Tibial nerve (tissue), 4 donors: Measurements from ENCODE around the gene TEX2. TPM values are rescaled to one million over a fixed set of nuclear protein-coding genes. Genes with fewer than 3 reads are reported as not detected.

ENCODE experiments used
- DNase-seq, 2 donors: peaks; one replicate each; pipeline ENCODE4 v3.0.0-alpha.2; 2019; ENCODE audit warnings: low spot score in 2 of 2
- H3K27ac ChIP-seq, 4 donors: fragments of 200-600 bp; sonication (generic) in 3 of 4; one replicate each; pipeline ENCODE4 v1.5.1; 2017 to 2019; ENCODE audit warnings: mild to moderate bottlenecking in 1 of 4
- H3K27me3 ChIP-seq, 2 donors: fragments of 200-600 bp; sonication (generic) in 1 of 2; one replicate each; pipeline versions ENCODE4 v1.5.1 to v1.6.0; 2017 to 2019
- H3K36me3 ChIP-seq, 3 donors: fragments of 200-600 bp; sonication (generic); one replicate each; pipeline ENCODE4 v1.5.1; 2018 to 2019
- H3K4me1 ChIP-seq, 4 donors: fragments of 200-600 bp; sonication (generic) in 3 of 4; one replicate each; pipeline ENCODE4 v1.5.1; 2017 to 2019
- H3K4me3 ChIP-seq, 4 donors: fragments of 200-600 bp; sonication (generic) in 3 of 4; one replicate each; pipeline ENCODE4 v1.5.1; 2017 to 2019; ENCODE audit warnings: mild to moderate bottlenecking in 1 of 4, moderate library complexity in 1 of 4
- H3K9me3 ChIP-seq, 4 donors: fragments of 200-600 bp; sonication (generic) in 3 of 4; one replicate each; pipeline ENCODE4 v1.5.1; 2017 to 2019
- CTCF ChIP-seq, 5 experiments: fragments of 200-600 bp in 3 of 5; fragments of 450-650 bp in 2 of 5; sonication (generic) in 3 of 5; IDR thresholded peaks; one replicate each; pipeline ENCODE4 v1.5.1; 2016 to 2019; ENCODE audit warnings: antibody characterized with exemption in 5 of 5, mild to moderate bottlenecking in 3 of 5, moderate library complexity in 2 of 5
- EP300 ChIP-seq, 2 donors: sonication (generic); formaldehyde crosslinking; IDR thresholded peaks; one replicate each; pipeline ENCODE4 v1.6.1; 2017; ENCODE audit warnings: antibody characterized with exemption in 2 of 2, mild to moderate bottlenecking in 1 of 2
- POLR2A ChIP-seq, 2 donors: fragments of 450-650 bp; IDR thresholded peaks; one replicate each; pipeline ENCODE4 v1.6.1; 2017; ENCODE audit warnings: antibody characterized with exemption in 2 of 2, mild to moderate bottlenecking in 2 of 2, moderate library complexity in 2 of 2
- WGBS, 2 donors: methylation state at CpG; one replicate each; pipeline ENCODE4 v1.1.5; 2018; 5-methylcytosine and 5-hydroxymethylcytosine counted together
- total RNA-seq, 4 donors: library from RNA; depleted of rRNA; stranded (reverse); fragments of >200 nt; gene quantifications; one replicate each; pipeline ENCODE4 v1.1.0, GENCODE V29; 2016

The TEX2 gene
- total RNA-seq, 4 donors from 2014 or later, result 32.6 to 110 (median 59.7) TPM

GRCh38 chr17:64289741-64290141 lies 26.7 kb upstream of the TEX2 start:
- H3K27me3 ChIP-seq, result no peaks in the 10 kb centered on the region
- TF ChIP-seq EP300 (IDR thresholded peaks at IDR 0.05) (no peak), CTCF (IDR thresholded peaks at IDR 0.05) (no peak)
- WGBS, 2 donors, result 48 to 50% methylated on average over 4 of the region's 4 CpGs
- H3K36me3 ChIP-seq, result no peaks in the 10 kb centered on the region
- no peak overlapping the region for H3K27ac ChIP-seq
- H3K9me3 ChIP-seq, result peaks cover 0 to 11% (median 0%) of the 10 kb centered on the region in 4 donors
- no peak overlapping the region for H3K4me3 ChIP-seq
- DNase-seq, result no peak
- no peaks in the 10 kb centered on the region for H3K4me1 ChIP-seq

GRCh38 chr17:64282753-64283080 lies 19.7 kb upstream of the TEX2 start:
- no peak for DNase-seq
- peaks cover 0 to 9% (median 2%) of the 10 kb centered on the region in 4 donors for H3K4me1 ChIP-seq
- WGBS, 2 donors, result 31 to 33% methylated on average over 4 of the region's 4 CpGs
- no peaks in the 10 kb centered on the region for H3K36me3 ChIP-seq
- TF ChIP-seq EP300 (IDR thresholded peaks at IDR 0.05) (no peak), CTCF (IDR thresholded peaks at IDR 0.05) (no peak), POLR2A (IDR thresholded peaks at IDR 0.05) (no peak)
- no peak overlapping the region for H3K27ac ChIP-seq
- H3K4me3 ChIP-seq, result no peak overlapping the region
- H3K27me3 ChIP-seq, result no peaks in the 10 kb centered on the region
- no peaks in the 10 kb centered on the region for H3K9me3 ChIP-seq

GRCh38 chr17:64281962-64282752 lies 19.1 kb upstream of the TEX2 start:
- DNase-seq, result peak in 1 of 2 donors; percentile 60
- Histone ChIP-seq H3K4me3 (no peak overlapping the region), H3K27me3 (no peaks in the 10 kb centered on the region), H3K4me1 (peaks cover 0 to 9% (median 2%) of the 10 kb centered on the region in 4 donors), H3K27ac (no peak overlapping the region), H3K36me3 (no peaks in the 10 kb centered on the region), H3K9me3 (no peaks in the 10 kb centered on the region)
- WGBS, 2 donors, result 49 to 52% methylated on average over 17 to 19 of the region's 19 CpGs
- TF ChIP-seq POLR2A (IDR thresholded peaks at IDR 0.05) (no peak), CTCF (IDR thresholded peaks at IDR 0.05) (peak; percentile 61 to 73 (median 67)), EP300 (IDR thresholded peaks at IDR 0.05) (peak; percentile 27 to 40)

GRCh38 chr17:64278614-64279013 lies 15.6 kb upstream of the TEX2 start:
- Histone ChIP-seq H3K4me1 (peaks cover 0 to 9% (median 2%) of the 10 kb centered on the region in 4 donors), H3K27me3 (no peaks in the 10 kb centered on the region), H3K4me3 (no peak overlapping the region), H3K27ac (peak overlapping the region in 1 of 4 donors; percentile 53), H3K9me3 (no peaks in the 10 kb centered on the region), H3K36me3 (no peaks in the 10 kb centered on the region)
- TF ChIP-seq EP300 (IDR thresholded peaks at IDR 0.05) (no peak), CTCF (IDR thresholded peaks at IDR 0.05) (no peak), POLR2A (IDR thresholded peaks at IDR 0.05) (no peak)
- 40 to 44% methylated on average over 3 of the region's 3 CpGs for WGBS, 2 donors
- no peak for DNase-seq

GRCh38 chr17:64277831-64278562 lies 14.9 kb upstream of the TEX2 start:
- TF ChIP-seq POLR2A (IDR thresholded peaks at IDR 0.05) (no peak), EP300 (IDR thresholded peaks at IDR 0.05) (no peak), CTCF (IDR thresholded peaks at IDR 0.05) (no peak)
- 73% methylated on average over 7 of the region's 7 CpGs for WGBS, 2 donors
- no peaks in the 10 kb centered on the region for H3K27me3 ChIP-seq
- H3K9me3 ChIP-seq, result no peaks in the 10 kb centered on the region
- DNase-seq, result no peak
- no peak overlapping the region for H3K4me3 ChIP-seq
- H3K4me1 ChIP-seq, result peaks cover 0 to 9% (median 2%) of the 10 kb centered on the region in 4 donors
- peak overlapping the region in 1 of 4 donors; percentile 59 for H3K27ac ChIP-seq
- H3K36me3 ChIP-seq, result no peaks in the 10 kb centered on the region
